ENCODE measurements around the gene TEAD4.

Gene TEAD4

GRCh38 chr12:3085341-3086139 lies 126.3 kb downstream of the TEAD4 start:
- Histone ChIP-seq H3K4me1 (no peaks in the 10 kb centered on the region), H3K4me3 (no peak overlapping the region), H3K27me3 (ENCODE audit: low read depth) (no peaks in the 10 kb centered on the region), H3K36me3 (replicated peaks) (no peaks in the 10 kb centered on the region), H3K9me3 (no peaks in the 10 kb centered on the region)
- DNase-seq (ENCODE audit: low spot score in 2 of 2), result no peak
- in situ Hi-C loops (cut with MboI; ENCODE audit: low sequenced_read_pairs), result no loop called here

- Histone ChIP-seq H3K9me3 (no peaks in the 10 kb centered on the region), H3K36me3 (replicated peaks) (no peaks in the 10 kb centered on the region), H3K27me3 (ENCODE audit: low read depth) (no peaks in the 10 kb centered on the region), H3K4me1 (no peaks in the 10 kb centered on the region; the same call in 1 of the 2 replicates), H3K4me3 (no peak overlapping the region)
- no peak for DNase-seq (ENCODE audit: low spot score in 2 of 2)
- in situ Hi-C loops (cut with MboI; ENCODE audit: low sequenced_read_pairs), result no loop called here
Measured at GRCh38 chr12:3086211-3086610, 127.0 kb downstream of the TEAD4 start.

DNA sequence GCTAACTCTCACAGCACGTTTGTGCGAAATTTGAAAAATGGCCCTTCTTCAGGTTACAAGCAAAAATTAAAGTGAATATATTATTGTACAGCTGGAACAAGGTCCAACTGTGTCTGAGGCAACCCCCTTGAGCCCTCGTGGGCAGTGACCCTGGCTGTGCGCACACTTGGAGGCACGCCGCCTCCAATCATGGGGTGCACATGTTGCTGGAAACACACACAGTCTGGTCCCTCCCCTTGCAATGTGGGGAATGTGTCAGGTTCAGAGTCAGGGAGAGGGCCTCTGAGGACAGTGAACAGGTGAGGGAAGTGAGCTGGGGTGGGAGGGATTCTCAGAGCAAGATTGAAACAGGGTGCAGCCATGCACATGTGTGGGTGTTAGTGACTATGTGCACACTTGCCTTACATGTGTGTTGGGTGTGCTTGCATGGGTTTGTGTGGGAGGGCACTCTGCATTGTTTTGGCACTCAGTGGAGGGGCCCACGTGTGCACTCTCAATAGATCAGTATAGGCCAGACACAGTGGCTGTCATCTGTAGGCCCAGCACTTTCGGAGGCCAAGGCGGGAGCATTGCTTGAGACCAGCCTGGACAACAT lies 127.6 kb downstream of the TEAD4 start:
- in situ Hi-C loops (cut with MboI; ENCODE audit: low sequenced_read_pairs), result no loop called here
- Histone ChIP-seq H3K27me3 (ENCODE audit: low read depth) (no peaks in the 10 kb centered on the region), H3K4me3 (no peak overlapping the region), H3K4me1 (peaks cover 3% of the 10 kb centered on the region), H3K36me3 (replicated peaks) (no peaks in the 10 kb centered on the region), H3K9me3 (no peaks in the 10 kb centered on the region)
- no peak for DNase-seq (ENCODE audit: low spot score in 2 of 2)

DNA sequence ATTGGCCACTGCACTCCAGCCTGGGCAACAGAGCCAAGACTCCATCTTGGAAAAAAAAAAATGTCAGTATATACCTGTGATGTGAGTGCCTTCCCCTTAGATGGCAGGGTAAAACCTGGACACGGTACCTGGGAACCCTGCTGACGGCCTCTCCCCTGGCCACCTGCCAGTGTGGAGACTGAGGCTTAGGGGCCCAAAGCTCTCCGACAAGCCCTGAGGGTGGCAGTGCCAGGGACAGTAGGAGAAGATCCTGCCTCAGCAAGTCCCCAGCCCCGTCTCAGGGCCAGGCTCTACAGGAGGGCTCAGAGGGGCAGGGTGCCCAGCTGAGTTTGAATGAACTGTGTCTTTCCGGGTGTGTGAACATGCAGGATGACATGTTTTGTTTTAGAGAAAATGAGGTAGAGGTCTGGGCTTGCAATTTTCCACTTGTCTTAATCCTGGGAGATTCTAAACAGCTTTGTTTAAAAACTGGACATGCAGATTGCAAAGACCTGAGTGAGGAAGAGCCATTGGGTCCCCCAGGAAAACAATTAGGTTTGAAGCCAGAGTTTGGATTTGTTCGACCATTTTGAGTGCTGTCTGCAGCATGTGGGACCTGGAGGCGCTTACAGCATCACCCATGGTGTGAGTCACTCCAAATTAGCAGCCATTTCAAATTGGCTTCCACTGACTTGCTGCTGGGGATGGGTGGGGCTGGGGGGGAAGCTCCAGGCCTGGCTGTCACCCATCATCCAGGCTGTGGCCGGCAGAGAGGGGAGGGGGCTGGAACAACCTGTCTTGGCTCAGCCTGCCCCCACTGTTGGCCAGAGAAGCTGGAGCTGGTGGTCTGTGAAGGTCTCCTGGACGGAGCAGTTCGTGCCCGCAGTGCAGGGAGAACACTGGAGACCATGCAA lies 128.8 kb downstream of the TEAD4 start:
- Histone ChIP-seq H3K4me1 (peaks cover 3% of the 10 kb centered on the region), H3K4me3 (no peak overlapping the region), H3K27me3 (ENCODE audit: low read depth) (no peaks in the 10 kb centered on the region), H3K9me3 (no peaks in the 10 kb centered on the region), H3K36me3 (replicated peaks) (no peaks in the 10 kb centered on the region)
- in situ Hi-C loops (cut with MboI; ENCODE audit: low sequenced_read_pairs), result no loop called here
- DNase-seq (ENCODE audit: low spot score in 2 of 2), result no peak

GRCh38 chr12:3089588-3089987 lies 130.4 kb downstream of the TEAD4 start:
- in situ Hi-C loops (cut with MboI; ENCODE audit: low sequenced_read_pairs), result no loop called here
- no peaks in the 10 kb centered on the region for H3K36me3 ChIP-seq (replicated peaks)
- no peak overlapping the region for H3K4me3 ChIP-seq
- no peak for DNase-seq (ENCODE audit: low spot score in 2 of 2)
- peaks cover 3% of the 10 kb centered on the region for H3K4me1 ChIP-seq
- H3K9me3 ChIP-seq, result no peaks in the 10 kb centered on the region
- no peaks in the 10 kb centered on the region for H3K27me3 ChIP-seq (ENCODE audit: low read depth)
